ENCODE measurements around the gene LGALS3BP.
"Not testable (repeated sequence)": the region's sequence is repeated elsewhere in the genome, so short reads cannot be mapped to it uniquely, and the experiment has no call there.

The LGALS3BP gene

GRCh38 chr17:78969865-78970264 is 9.9 kb downstream of the LGALS3BP start:
- H3K27me3 Mint-ChIP-seq = no peaks in the 10 kb centered on the region
- peaks cover 8% of the 10 kb centered on the region for H3K4me1 Mint-ChIP-seq (ENCODE audit: low read depth)
- no peaks in the 10 kb centered on the region for H3K9me3 Mint-ChIP-seq (ENCODE audit: low read depth)
- H3K27ac Mint-ChIP-seq = no peak overlapping the region
- H3K36me3 Mint-ChIP-seq = no peaks in the 10 kb centered on the region
- H3K4me3 Mint-ChIP-seq = no peak overlapping the region

- H3K27me3 Mint-ChIP-seq = no peaks in the 10 kb centered on the region
- no peaks in the 10 kb centered on the region for H3K9me3 Mint-ChIP-seq (ENCODE audit: low read depth)
- no peak overlapping the region for H3K27ac Mint-ChIP-seq
- H3K4me3 Mint-ChIP-seq = no peak overlapping the region
- no peaks in the 10 kb centered on the region for H3K36me3 Mint-ChIP-seq
- H3K4me1 Mint-ChIP-seq (ENCODE audit: low read depth) = peaks cover 8% of the 10 kb centered on the region
Measured at GRCh38 chr17:78967782-78968362, 11.9 kb downstream of the LGALS3BP start.

GRCh38 chr17:78966910-78967600 is 12.7 kb downstream of the LGALS3BP start:
- H3K9me3 Mint-ChIP-seq (ENCODE audit: low read depth) = no peaks in the 10 kb centered on the region
- no peaks in the 10 kb centered on the region for H3K27me3 Mint-ChIP-seq
- H3K4me3 Mint-ChIP-seq = no peak overlapping the region
- H3K36me3 Mint-ChIP-seq = no peaks in the 10 kb centered on the region
- peaks cover 8% of the 10 kb centered on the region for H3K4me1 Mint-ChIP-seq (ENCODE audit: low read depth)
- no peak overlapping the region for H3K27ac Mint-ChIP-seq

GRCh38 chr17:78966123-78966813 is 13.5 kb downstream of the LGALS3BP start:
- Mint-ChIP-seq H3K36me3 (no peaks in the 10 kb centered on the region), H3K4me3 (no peak overlapping the region), H3K4me1 (ENCODE audit: low read depth) (peaks cover 6% of the 10 kb centered on the region), H3K27ac (no peak overlapping the region), H3K27me3 (no peaks in the 10 kb centered on the region), H3K9me3 (ENCODE audit: low read depth) (no peaks in the 10 kb centered on the region)

GRCh38 chr17:78965491-78965924 is 14.2 kb downstream of the LGALS3BP start:
- H3K36me3 Mint-ChIP-seq = no peaks in the 10 kb centered on the region
- H3K9me3 Mint-ChIP-seq (ENCODE audit: low read depth) = no peaks in the 10 kb centered on the region
- no peak overlapping the region for H3K4me3 Mint-ChIP-seq

DNA sequence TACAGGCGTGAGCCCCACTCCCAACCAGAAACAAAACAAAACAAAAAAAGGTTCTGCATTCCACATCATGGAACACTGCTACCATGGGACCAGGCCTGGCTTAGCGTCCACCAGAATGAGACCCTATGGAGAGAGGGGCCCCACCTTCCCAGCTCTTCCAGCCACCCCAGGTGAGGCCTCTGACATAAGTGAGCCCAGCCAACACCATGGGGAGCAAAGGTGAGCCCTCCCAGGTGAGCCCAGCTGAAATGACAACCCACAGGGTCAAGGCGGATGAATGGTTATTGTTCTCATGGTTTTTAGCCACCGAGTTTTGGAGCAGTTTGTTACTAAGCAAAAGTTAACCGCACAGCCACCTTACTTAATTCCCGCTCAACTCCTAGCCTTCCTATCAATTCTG is 16.3 kb downstream of the LGALS3BP start:
- H3K27me3 Mint-ChIP-seq = no peaks in the 10 kb centered on the region
- H3K4me1 Mint-ChIP-seq (ENCODE audit: low read depth) = no peaks in the 10 kb centered on the region
- H3K36me3 Mint-ChIP-seq = no peaks in the 10 kb centered on the region
- H3K27ac Mint-ChIP-seq = no peak overlapping the region
- H3K4me3 Mint-ChIP-seq = no peak overlapping the region
- no peaks in the 10 kb centered on the region for H3K9me3 Mint-ChIP-seq (ENCODE audit: low read depth)

More at GRCh38 chr17:78965491-78965924, 14.2 kb downstream of the LGALS3BP start:
- Mint-ChIP-seq H3K4me1 (ENCODE audit: low read depth) (peaks cover 2% of the 10 kb centered on the region), H3K27me3 (no peaks in the 10 kb centered on the region), H3K27ac (no peak overlapping the region)

GRCh38 chr17:78962984-78963348 is 16.8 kb downstream of the LGALS3BP start:
- not testable (repeated sequence) for H3K4me3 Mint-ChIP-seq; H3K36me3 Mint-ChIP-seq; H3K9me3 Mint-ChIP-seq (ENCODE audit: low read depth); H3K4me1 Mint-ChIP-seq (ENCODE audit: low read depth); H3K27me3 Mint-ChIP-seq; H3K27ac Mint-ChIP-seq

DNA sequence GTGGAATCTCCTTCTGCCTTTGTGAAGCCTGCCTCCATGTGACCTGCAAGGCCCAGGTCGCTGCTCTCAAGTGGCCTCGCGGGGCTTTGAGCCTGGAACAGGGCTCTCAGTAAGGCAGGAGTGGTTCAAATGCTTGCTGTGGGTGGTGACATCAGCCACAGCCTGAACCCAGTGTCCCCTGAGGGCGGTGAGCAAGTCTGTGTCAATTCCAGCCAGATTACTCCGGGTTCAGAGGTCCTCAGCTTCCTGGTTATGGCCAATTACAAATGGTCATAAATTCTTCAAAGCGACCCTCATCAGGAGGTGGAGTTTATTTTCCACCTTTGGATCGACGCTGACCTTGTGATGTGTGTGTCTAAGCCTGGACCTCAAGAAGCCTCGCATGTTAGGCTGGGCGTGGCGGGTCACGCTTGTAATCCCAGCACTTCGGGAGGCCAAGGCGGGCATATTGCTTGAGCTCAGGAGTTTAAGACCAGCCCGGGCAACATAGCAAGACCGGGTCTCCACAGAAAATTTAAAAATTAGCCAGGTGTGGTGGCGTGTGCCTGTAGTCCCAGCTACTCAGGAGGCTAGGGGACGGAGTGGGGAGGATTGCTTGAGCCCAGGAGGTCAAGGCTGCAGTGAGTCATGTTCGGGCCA is 17.3 kb downstream of the LGALS3BP start:
- Mint-ChIP-seq H3K27ac (no peak overlapping the region), H3K4me1 (ENCODE audit: low read depth) (no peaks in the 10 kb centered on the region)

DNA sequence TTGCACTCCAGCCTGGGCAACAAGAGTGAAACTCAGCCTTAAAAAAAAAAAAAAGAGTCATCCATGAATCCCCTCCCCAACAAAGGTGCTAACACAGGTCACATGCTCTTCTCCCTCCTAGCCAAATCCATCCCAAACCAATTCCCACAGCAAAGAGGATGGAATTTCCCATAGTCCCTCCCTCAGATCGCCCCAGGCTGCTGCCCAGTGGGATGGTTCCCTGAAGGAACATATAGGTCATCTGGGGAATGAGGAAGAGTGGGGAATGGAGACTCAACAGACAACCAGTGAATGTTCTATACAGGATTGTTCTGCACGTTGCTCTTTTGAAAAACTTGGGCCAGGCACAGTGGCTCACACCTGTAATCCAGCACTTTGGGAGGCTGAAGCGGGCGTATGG is 18.2 kb downstream of the LGALS3BP start:
- H3K4me1 Mint-ChIP-seq (ENCODE audit: low read depth) = no peaks in the 10 kb centered on the region
- H3K27me3 Mint-ChIP-seq = no peaks in the 10 kb centered on the region
- H3K4me3 Mint-ChIP-seq = no peak overlapping the region
- no peaks in the 10 kb centered on the region for H3K9me3 Mint-ChIP-seq (ENCODE audit: low read depth)
- H3K36me3 Mint-ChIP-seq = no peaks in the 10 kb centered on the region
- no peak overlapping the region for H3K27ac Mint-ChIP-seq

More for the DNA sequence above, 17.3 kb downstream of the LGALS3BP start:
- H3K4me3 Mint-ChIP-seq = no peak overlapping the region
- H3K9me3 Mint-ChIP-seq (ENCODE audit: low read depth) = no peaks in the 10 kb centered on the region
- no peaks in the 10 kb centered on the region for H3K36me3 Mint-ChIP-seq
- H3K27me3 Mint-ChIP-seq = no peaks in the 10 kb centered on the region

DNA sequence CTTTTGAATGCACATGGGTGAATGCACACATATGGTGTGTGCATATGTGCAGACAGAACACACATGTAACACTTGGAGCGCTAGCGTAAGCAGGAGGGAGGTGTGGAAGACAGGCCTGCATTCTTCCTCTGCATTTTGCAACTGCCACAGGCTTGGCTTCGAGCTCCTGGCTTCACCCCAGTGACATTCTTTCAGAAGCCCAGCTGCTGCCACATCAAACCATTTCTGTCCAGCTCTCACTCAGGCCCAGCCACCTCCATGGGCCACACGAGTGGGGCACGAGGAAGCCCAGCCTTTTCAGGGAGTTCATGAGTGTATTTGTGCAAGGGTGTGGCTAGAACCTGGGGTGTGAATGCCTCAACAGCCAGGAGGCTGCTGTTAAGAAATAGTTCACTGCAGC is 18.8 kb downstream of the LGALS3BP start:
- Mint-ChIP-seq H3K27ac (no peak overlapping the region), H3K4me1 (ENCODE audit: low read depth) (no peaks in the 10 kb centered on the region), H3K36me3 (no peaks in the 10 kb centered on the region), H3K9me3 (ENCODE audit: low read depth) (no peaks in the 10 kb centered on the region), H3K4me3 (no peak overlapping the region), H3K27me3 (no peaks in the 10 kb centered on the region)

DNA sequence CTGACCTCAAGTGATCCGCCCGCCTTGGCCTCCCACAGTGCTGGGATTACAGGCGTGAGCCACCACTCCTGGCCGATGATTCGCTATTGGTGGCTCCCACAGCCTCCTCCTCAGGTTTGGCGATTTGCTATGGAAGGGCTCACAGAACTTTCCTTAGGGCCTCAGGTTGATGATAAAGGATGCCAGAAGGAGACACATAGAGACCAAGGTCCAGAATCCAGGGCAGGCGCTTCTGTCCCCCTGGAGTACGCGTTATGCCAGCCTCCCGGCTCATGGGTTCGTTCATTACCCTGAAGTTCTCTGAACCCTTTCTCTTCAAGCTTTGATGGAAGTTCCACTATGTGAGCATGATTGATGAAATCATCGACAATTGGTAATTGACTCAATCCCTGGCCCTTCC is 19.9 kb downstream of the LGALS3BP start:
- Mint-ChIP-seq H3K27ac (no peak overlapping the region), H3K4me3 (no peak overlapping the region), H3K4me1 (ENCODE audit: low read depth) (no peaks in the 10 kb centered on the region), H3K9me3 (ENCODE audit: low read depth) (no peaks in the 10 kb centered on the region), H3K27me3 (no peaks in the 10 kb centered on the region), H3K36me3 (no peaks in the 10 kb centered on the region)

- Mint-ChIP-seq H3K4me3 (no peak overlapping the region), H3K27me3 (no peaks in the 10 kb centered on the region), H3K27ac (no peak overlapping the region), H3K9me3 (ENCODE audit: low read depth) (no peaks in the 10 kb centered on the region), H3K36me3 (no peaks in the 10 kb centered on the region), H3K4me1 (ENCODE audit: low read depth) (no peaks in the 10 kb centered on the region)
Measured at GRCh38 chr17:78958641-78959127, 21.0 kb downstream of the LGALS3BP start.

DNA sequence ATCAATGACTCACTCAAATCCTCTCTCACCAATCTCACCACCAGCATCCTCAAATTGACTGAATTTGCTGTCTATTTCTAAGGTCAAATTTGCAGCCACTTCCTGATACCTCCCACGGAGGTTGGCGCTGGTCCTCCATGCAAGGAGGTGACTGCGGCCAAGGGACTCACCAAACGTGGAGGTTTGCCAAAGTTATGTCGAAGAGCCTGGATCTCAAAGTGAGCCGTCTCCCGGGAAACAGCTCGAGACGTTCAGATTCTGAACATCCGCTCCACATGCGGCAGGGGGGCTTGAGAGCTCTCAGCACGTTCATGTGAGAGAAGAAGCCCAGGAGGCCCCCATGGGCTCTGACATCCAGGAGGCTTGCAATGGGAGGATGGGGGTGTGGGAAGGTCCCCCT is 22.6 kb downstream of the LGALS3BP start:
- Mint-ChIP-seq H3K27me3 (no peaks in the 10 kb centered on the region), H3K36me3 (no peaks in the 10 kb centered on the region), H3K27ac (no peak overlapping the region), H3K4me1 (ENCODE audit: low read depth) (no peaks in the 10 kb centered on the region), H3K4me3 (no peak overlapping the region), H3K9me3 (ENCODE audit: low read depth) (no peaks in the 10 kb centered on the region)

DNA sequence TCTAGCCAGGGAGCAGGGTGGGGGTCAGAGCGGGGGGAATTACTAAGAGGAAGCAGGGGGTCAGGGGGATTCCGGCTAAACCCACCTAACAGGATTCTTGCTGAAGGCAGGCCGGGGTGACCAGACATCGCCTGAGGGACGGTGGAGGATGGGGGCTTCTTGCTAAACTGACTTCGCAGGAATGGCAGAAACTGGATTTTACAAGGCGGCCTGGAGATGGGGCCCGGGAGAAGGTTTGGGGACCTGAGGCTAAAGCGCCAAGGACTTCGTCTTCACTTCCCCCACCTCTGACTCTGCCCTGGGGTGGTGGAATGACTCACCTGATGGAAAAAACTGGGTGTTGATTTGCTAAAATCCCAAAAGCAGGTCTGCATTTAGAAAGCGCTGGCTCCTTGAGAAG is 23.5 kb downstream of the LGALS3BP start:
- Mint-ChIP-seq H3K4me1 (ENCODE audit: low read depth) (no peaks in the 10 kb centered on the region), H3K4me3 (no peak overlapping the region), H3K9me3 (ENCODE audit: low read depth) (no peaks in the 10 kb centered on the region), H3K27me3 (no peaks in the 10 kb centered on the region), H3K36me3 (peaks cover under 1% of the 10 kb centered on the region), H3K27ac (no peak overlapping the region)

GRCh38 chr17:78954684-78955083 is 25.0 kb downstream of the LGALS3BP start:
- no peaks in the 10 kb centered on the region for H3K4me1 Mint-ChIP-seq (ENCODE audit: low read depth)

More at GRCh38 chr17:78954684-78955083, 25.0 kb downstream of the LGALS3BP start:
- peaks cover 4% of the 10 kb centered on the region for H3K9me3 Mint-ChIP-seq (ENCODE audit: low read depth)
- no peak overlapping the region for H3K4me3 Mint-ChIP-seq
- no peaks in the 10 kb centered on the region for H3K27me3 Mint-ChIP-seq
- peaks cover 2% of the 10 kb centered on the region for H3K36me3 Mint-ChIP-seq
- no peak overlapping the region for H3K27ac Mint-ChIP-seq
